ENCODE data around the gene RHBDD3. TPM values are rescaled to one million over a fixed set of nuclear protein-coding genes. Genes with fewer than 3 reads are reported as not detected.

Gene RHBDD3
- total RNA-seq, 1 experiment from 2014 or later = 49.6 TPM

- no peak overlapping the region for H3K27ac Mint-ChIP-seq (ENCODE audit: unreplicated experiment)
- Histone ChIP-seq H3K4me3 (ENCODE audit: low read depth, low read length) (no peak overlapping the region), H3K4me1 (no peaks in the 10 kb centered on the region), H3K27me3 (replicated peaks; ENCODE audit: control insufficient read depth, insufficient read depth, low read length) (no peaks in the 10 kb centered on the region), H3K9me3 (no peaks in the 10 kb centered on the region), H3K36me3 (ENCODE audit: control insufficient read depth, insufficient read depth, low read length) (no peaks in the 10 kb centered on the region; the same call in 1 of the 2 replicates)
- ChIA-PET POLR2A (no interaction called here), CTCF (no interaction called here)
- intact Hi-C loops (cut with micrococcal nuclease; ENCODE audit: unreplicated experiment) = no loop called here
- DNase-seq = no peak
- H3K36me3 Mint-ChIP-seq (ENCODE audit: insufficient read depth, unreplicated experiment) = no peaks in the 10 kb centered on the region
- no peak for TF ChIP-seq CTCF (IDR thresholded peaks at IDR 0.05; ENCODE audit: insufficient read depth in 1 of 2, low read depth in 1 of 2, low read length in 1 of 2, severe bottlenecking in 1 of 2, unreplicated experiment in 1 of 2)
- no peaks in the 10 kb centered on the region for H3K9me3 Mint-ChIP-seq (ENCODE audit: unreplicated experiment)
- BruUV-seq (replicated peaks) = no TSS peak
- no peaks in the 10 kb centered on the region for H3K27me3 Mint-ChIP-seq (ENCODE audit: insufficient read depth, unreplicated experiment)
- no peak overlapping the region for H3K4me3 Mint-ChIP-seq (ENCODE audit: unreplicated experiment)
- H3K4me1 Mint-ChIP-seq (ENCODE audit: low read depth, unreplicated experiment) = no peaks in the 10 kb centered on the region
Observed at GRCh38 chr22:29257751-29258181, 10.0 kb downstream of the RHBDD3 start.

GRCh38 chr22:29256606-29257325, 11.0 kb downstream of the RHBDD3 start:
- BruUV-seq (replicated peaks) = no TSS peak

GRCh38 chr22:29255064-29255621, 12.6 kb downstream of the RHBDD3 start:
- Mint-ChIP-seq H3K36me3 (ENCODE audit: insufficient read depth, unreplicated experiment) (no peaks in the 10 kb centered on the region), H3K9me3 (ENCODE audit: unreplicated experiment) (no peaks in the 10 kb centered on the region), H3K4me3 (ENCODE audit: unreplicated experiment) (no peak overlapping the region), H3K27me3 (ENCODE audit: insufficient read depth, unreplicated experiment) (no peaks in the 10 kb centered on the region), H3K4me1 (ENCODE audit: low read depth, unreplicated experiment) (no peaks in the 10 kb centered on the region), H3K27ac (ENCODE audit: unreplicated experiment) (no peak overlapping the region)
- ChIA-PET CTCF (interaction anchor here (1.0 kb wide), 1 partner anchor 49 kb away, joined by 3 read pairs; the partner anchor contains the start of gene EMID1), POLR2A (no interaction called here)
- Histone ChIP-seq H3K9me3 (no peaks in the 10 kb centered on the region), H3K27me3 (replicated peaks; ENCODE audit: control insufficient read depth, insufficient read depth, low read length) (no peaks in the 10 kb centered on the region), H3K4me3 (ENCODE audit: low read depth, low read length) (no peak overlapping the region), H3K36me3 (ENCODE audit: control insufficient read depth, insufficient read depth, low read length) (no peaks in the 10 kb centered on the region), H3K4me1 (no peaks in the 10 kb centered on the region)
- BruUV-seq (replicated peaks) = no TSS peak
- TF ChIP-seq CTCF (IDR thresholded peaks at IDR 0.05; ENCODE audit: insufficient read depth in 1 of 2, low read depth in 1 of 2, low read length in 1 of 2, severe bottlenecking in 1 of 2, unreplicated experiment in 1 of 2) = no peak
- intact Hi-C loops (cut with micrococcal nuclease; ENCODE audit: unreplicated experiment) = no loop called here
- DNase-seq = no peak

More at GRCh38 chr22:29256606-29257325, 11.0 kb downstream of the RHBDD3 start:
- Histone ChIP-seq H3K27me3 (replicated peaks; ENCODE audit: control insufficient read depth, insufficient read depth, low read length) (no peaks in the 10 kb centered on the region), H3K4me3 (ENCODE audit: low read depth, low read length) (no peak overlapping the region), H3K9me3 (no peaks in the 10 kb centered on the region), H3K36me3 (ENCODE audit: control insufficient read depth, insufficient read depth, low read length) (no peaks in the 10 kb centered on the region; the same call in 1 of the 2 replicates), H3K4me1 (no peaks in the 10 kb centered on the region)
- no peaks in the 10 kb centered on the region for H3K4me1 Mint-ChIP-seq (ENCODE audit: low read depth, unreplicated experiment)
- H3K9me3 Mint-ChIP-seq (ENCODE audit: unreplicated experiment) = no peaks in the 10 kb centered on the region
- no peaks in the 10 kb centered on the region for H3K27me3 Mint-ChIP-seq (ENCODE audit: insufficient read depth, unreplicated experiment)
- ChIA-PET CTCF (interaction anchor here (0.9 kb wide), 1 partner anchor 11 kb away, joined by 3 read pairs; no protein-coding TSS in a partner anchor), POLR2A (no interaction called here)
- no peaks in the 10 kb centered on the region for H3K36me3 Mint-ChIP-seq (ENCODE audit: insufficient read depth, unreplicated experiment)
- no peak for DNase-seq
- H3K27ac Mint-ChIP-seq (ENCODE audit: unreplicated experiment) = no peak overlapping the region
- no peak for TF ChIP-seq CTCF (IDR thresholded peaks at IDR 0.05; ENCODE audit: insufficient read depth in 1 of 2, low read depth in 1 of 2, low read length in 1 of 2, severe bottlenecking in 1 of 2, unreplicated experiment in 1 of 2)
- H3K4me3 Mint-ChIP-seq (ENCODE audit: unreplicated experiment) = no peak overlapping the region
- intact Hi-C loops (cut with micrococcal nuclease; ENCODE audit: unreplicated experiment) = no loop called here

Measured in Caco-2 (cell line).